SK-N-SH (cell line): ENCODE results near the gene HDAC11.

Experiments used
- CHD2 ChIP-seq: fragments of 150-350 bp; IDR thresholded peaks from 2 replicates; pipeline ENCODE4 v1.6.1; 2018; ENCODE audit warnings: low read length; ENCODE audit not compliant: partially characterized antibody
- CTCF ChIP-seq: fragments of 200-600 bp; sonication (generic); IDR thresholded peaks from 2 replicates; pipeline ENCODE4 v1.6.1; 2017; ENCODE audit warnings: antibody characterized with exemption, mild to moderate bottlenecking, moderate library complexity
- ELF1 ChIP-seq: IDR thresholded peaks from 2 replicates; pipeline ENCODE4 v1.4.0; 2012
- EZH2phosphoT487 ChIP-seq: fragments of 200-600 bp; sonication (generic); IDR thresholded peaks from 2 replicates; pipeline ENCODE4 v1.6.1; 2017; ENCODE audit warnings: low read depth, mixed run types, mild to moderate bottlenecking, antibody characterized with exemption, moderate library complexity, borderline replicate concordance
- JUND ChIP-seq: IDR thresholded peaks from 2 replicates; pipeline ENCODE4 v1.4.0; 2012
- MXI1 ChIP-seq: IDR thresholded peaks from 2 replicates; pipeline ENCODE4 v1.6.1; 2012; ENCODE audit warnings: mild to moderate bottlenecking, low read depth, low read length, improper control_type of control experiment
- PBX3 ChIP-seq: IDR thresholded peaks from 2 replicates; pipeline ENCODE4; 2012
- POLR2AphosphoS5 ChIP-seq: IDR thresholded peaks from 2 replicates; pipeline ENCODE4 v1.6.1; 2012; ENCODE audit warnings: low read depth, low read length
- RAD21 ChIP-seq: IDR thresholded peaks from 2 replicates; pipeline ENCODE4 v1.6.1; 2012; ENCODE audit warnings: mild to moderate bottlenecking, low read length
- SIN3A ChIP-seq: IDR thresholded peaks from 2 replicates; pipeline ENCODE4 v1.6.1; 2012; ENCODE audit warnings: low read depth, mild to moderate bottlenecking, low read length, moderate library complexity, borderline replicate concordance
- ZBTB33 ChIP-seq: IDR thresholded peaks from 2 replicates; pipeline ENCODE4 v1.4.0; 2012; ENCODE audit warnings: low read depth, borderline replicate concordance
- TF ChIP-seq, protein P1 (sequence below): IDR thresholded peaks from 2 replicates; pipeline ENCODE4 v1.6.1; 2012; ENCODE audit warnings: mild to moderate bottlenecking, low read depth, low read length, moderate library complexity

- no peak for TF ChIP-seq CTCF
- no peak for TF ChIP-seq PBX3
- TF ChIP-seq, protein P1, sequence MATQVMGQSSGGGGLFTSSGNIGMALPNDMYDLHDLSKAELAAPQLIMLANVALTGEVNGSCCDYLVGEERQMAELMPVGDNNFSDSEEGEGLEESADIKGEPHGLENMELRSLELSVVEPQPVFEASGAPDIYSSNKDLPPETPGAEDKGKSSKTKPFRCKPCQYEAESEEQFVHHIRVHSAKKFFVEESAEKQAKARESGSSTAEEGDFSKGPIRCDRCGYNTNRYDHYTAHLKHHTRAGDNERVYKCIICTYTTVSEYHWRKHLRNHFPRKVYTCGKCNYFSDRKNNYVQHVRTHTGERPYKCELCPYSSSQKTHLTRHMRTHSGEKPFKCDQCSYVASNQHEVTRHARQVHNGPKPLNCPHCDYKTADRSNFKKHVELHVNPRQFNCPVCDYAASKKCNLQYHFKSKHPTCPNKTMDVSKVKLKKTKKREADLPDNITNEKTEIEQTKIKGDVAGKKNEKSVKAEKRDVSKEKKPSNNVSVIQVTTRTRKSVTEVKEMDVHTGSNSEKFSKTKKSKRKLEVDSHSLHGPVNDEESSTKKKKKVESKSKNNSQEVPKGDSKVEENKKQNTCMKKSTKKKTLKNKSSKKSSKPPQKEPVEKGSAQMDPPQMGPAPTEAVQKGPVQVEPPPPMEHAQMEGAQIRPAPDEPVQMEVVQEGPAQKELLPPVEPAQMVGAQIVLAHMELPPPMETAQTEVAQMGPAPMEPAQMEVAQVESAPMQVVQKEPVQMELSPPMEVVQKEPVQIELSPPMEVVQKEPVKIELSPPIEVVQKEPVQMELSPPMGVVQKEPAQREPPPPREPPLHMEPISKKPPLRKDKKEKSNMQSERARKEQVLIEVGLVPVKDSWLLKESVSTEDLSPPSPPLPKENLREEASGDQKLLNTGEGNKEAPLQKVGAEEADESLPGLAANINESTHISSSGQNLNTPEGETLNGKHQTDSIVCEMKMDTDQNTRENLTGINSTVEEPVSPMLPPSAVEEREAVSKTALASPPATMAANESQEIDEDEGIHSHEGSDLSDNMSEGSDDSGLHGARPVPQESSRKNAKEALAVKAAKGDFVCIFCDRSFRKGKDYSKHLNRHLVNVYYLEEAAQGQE = no peak
- TF ChIP-seq SIN3A = no peak
- TF ChIP-seq ZBTB33 = no peak
- TF ChIP-seq MXI1 = no peak
- no peak for TF ChIP-seq RAD21
- no peak for TF ChIP-seq CHD2
- TF ChIP-seq EZH2phosphoT487 = no peak
- TF ChIP-seq POLR2AphosphoS5 = no peak
- TF ChIP-seq JUND = no peak
- no peak for TF ChIP-seq ELF1
Measured at GRCh38 chr3:13546667-13547171, 66.6 kb downstream of the HDAC11 start.
